Subcutaneous abdominal adipose tissue (tissue), 5 donors: Measurements from ENCODE around the gene MT1E.

Source experiments
- H3K27ac ChIP-seq: one replicate; pipeline ENCODE4 v1.7.0; 2013; ENCODE audit warnings: low read depth, mild to moderate bottlenecking, inconsistent platforms, low read length, moderate library complexity
- H3K27me3 ChIP-seq, 5 donors: one replicate each; pipeline ENCODE4 v1.7.0; 2013; ENCODE audit warnings: low read length in 5 of 5, inconsistent platforms in 1 of 5; ENCODE audit not compliant: control insufficient read depth in 5 of 5, insufficient read depth in 4 of 5
- H3K36me3 ChIP-seq, 5 donors: one replicate each; pipeline ENCODE4 v1.7.0; 2013; ENCODE audit warnings: low read length in 5 of 5; ENCODE audit not compliant: control insufficient read depth in 5 of 5, insufficient read depth in 5 of 5
- H3K4me1 ChIP-seq, 5 donors: one replicate each; pipeline ENCODE4 v1.7.0; 2013; ENCODE audit warnings: low read length in 5 of 5, mild to moderate bottlenecking in 3 of 5, moderate library complexity in 1 of 5; ENCODE audit not compliant: control insufficient read depth in 5 of 5, insufficient read depth in 5 of 5
- H3K4me3 ChIP-seq, 5 donors: one replicate each; pipeline ENCODE4 v1.7.0; 2013; ENCODE audit warnings: low read length in 5 of 5, low read depth in 1 of 5
- H3K9ac ChIP-seq, 5 donors: one replicate each; pipeline ENCODE4 v1.7.0; 2013; ENCODE audit warnings: low read length in 5 of 5, mild to moderate bottlenecking in 4 of 5, moderate library complexity in 3 of 5
- H3K9me3 ChIP-seq, 5 donors: one replicate each; pipeline ENCODE4 v1.7.0; 2013; ENCODE audit warnings: low read length in 5 of 5; ENCODE audit not compliant: control insufficient read depth in 5 of 5
- donor health status: healthy.
- donor health status: healthy.
- donor health status: healthy.
- donor health status: healthy.
- donor health status: healthy.

Gene MT1E

DNA sequence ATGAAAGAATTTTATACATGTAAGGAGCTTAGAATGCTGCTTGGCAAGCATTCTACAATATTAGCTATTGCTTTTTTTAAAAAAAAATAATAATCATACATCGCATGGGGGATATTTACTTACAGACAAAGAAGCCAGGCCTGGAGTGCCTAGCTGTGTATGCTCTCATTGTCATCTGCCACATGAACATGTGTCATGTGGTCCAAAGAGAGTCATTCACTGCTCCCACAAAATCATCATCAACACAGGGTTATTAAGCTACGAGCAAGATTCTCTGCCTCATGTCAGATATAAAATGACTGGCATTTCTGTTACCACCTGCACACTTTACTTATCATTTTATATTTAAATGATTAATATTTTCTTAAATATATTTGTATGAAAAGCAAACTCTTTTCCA lies 1.9 kb upstream of the MT1E start:
- Histone ChIP-seq H3K27me3 (no peaks in the 10 kb centered on the region), H3K9ac (no peak overlapping the region), H3K4me1 (peaks cover 5 to 42% (median 38%) of the 10 kb centered on the region in 5 donors), H3K9me3 (no peaks in the 10 kb centered on the region), H3K27ac (no peak overlapping the region), H3K36me3 (no peaks in the 10 kb centered on the region), H3K4me3 (no peak overlapping the region)

DNA sequence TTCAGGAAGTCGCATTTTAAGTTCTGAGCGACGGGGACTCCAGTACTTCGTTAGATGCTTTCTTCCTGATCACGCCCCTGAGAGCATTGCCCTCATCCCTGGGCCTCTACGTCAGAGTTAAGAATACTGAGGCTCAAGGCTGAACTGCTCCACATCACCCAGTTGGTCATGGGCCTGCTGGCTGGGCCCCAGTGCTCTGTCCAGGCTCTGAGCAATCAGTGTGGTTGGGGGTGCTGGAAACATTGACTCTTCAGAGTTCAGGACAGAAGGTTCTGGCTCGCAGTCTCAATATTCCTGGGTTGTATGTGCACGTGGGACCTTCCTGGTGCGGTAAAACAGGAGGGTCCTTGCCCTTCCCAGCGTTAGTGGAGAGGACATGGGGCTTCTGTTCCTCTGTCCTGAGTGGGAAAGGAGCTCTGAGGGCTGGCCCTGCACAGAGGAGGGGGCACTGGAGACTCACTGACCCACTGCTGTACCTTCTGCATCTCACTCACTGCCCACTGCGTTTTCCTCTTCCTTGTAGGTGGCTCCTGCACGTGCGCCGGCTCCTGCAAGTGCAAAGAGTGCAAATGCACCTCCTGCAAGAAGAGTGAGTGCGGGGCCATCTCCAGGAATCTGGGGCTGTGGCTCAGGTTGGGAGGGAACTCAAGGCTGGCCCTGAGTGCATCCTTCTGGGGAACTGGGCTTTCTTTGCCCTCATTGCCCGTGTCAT lies 518 bp downstream of the MT1E start:
- Histone ChIP-seq H3K9me3 (no peaks in the 10 kb centered on the region), H3K27ac (peak overlapping the region; percentile 91), H3K9ac (peak overlapping the region; percentile 69 to 94 (median 85)), H3K36me3 (no peaks in the 10 kb centered on the region), H3K4me3 (peak overlapping the region; percentile 75 to 89 (median 87)), H3K4me1 (peaks cover 5 to 42% (median 34%) of the 10 kb centered on the region in 5 donors), H3K27me3 (no peaks in the 10 kb centered on the region)

DNA sequence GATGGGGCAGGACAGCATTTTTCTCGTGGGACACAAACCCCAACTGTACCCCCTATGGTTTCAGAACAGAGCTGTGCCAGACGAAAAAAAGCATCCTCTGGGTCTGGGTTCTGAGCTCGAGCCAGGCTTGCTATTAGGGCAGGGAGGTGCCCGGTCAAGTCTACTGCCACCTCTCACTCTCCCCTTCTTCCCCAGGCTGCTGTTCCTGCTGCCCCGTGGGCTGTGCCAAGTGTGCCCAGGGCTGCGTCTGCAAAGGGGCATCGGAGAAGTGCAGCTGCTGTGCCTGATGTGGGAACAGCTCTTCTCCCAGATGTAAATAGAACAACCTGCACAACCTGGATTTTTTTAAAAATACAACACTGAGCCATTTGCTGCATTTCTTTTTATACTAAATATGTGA lies 1.1 kb downstream of the MT1E start:
- no peaks in the 10 kb centered on the region for H3K27me3 ChIP-seq
- peaks cover 5 to 42% (median 30%) of the 10 kb centered on the region in 5 donors for H3K4me1 ChIP-seq
- H3K36me3 ChIP-seq, result no peaks in the 10 kb centered on the region
- no peaks in the 10 kb centered on the region for H3K9me3 ChIP-seq
- H3K4me3 ChIP-seq, result peak overlapping the region; percentile 75 to 89 (median 87)
- H3K27ac ChIP-seq, result peak overlapping the region; percentile 91
- H3K9ac ChIP-seq, result peak overlapping the region in 4 of 5 donors; percentile 38 to 92 (median 52)

DNA sequence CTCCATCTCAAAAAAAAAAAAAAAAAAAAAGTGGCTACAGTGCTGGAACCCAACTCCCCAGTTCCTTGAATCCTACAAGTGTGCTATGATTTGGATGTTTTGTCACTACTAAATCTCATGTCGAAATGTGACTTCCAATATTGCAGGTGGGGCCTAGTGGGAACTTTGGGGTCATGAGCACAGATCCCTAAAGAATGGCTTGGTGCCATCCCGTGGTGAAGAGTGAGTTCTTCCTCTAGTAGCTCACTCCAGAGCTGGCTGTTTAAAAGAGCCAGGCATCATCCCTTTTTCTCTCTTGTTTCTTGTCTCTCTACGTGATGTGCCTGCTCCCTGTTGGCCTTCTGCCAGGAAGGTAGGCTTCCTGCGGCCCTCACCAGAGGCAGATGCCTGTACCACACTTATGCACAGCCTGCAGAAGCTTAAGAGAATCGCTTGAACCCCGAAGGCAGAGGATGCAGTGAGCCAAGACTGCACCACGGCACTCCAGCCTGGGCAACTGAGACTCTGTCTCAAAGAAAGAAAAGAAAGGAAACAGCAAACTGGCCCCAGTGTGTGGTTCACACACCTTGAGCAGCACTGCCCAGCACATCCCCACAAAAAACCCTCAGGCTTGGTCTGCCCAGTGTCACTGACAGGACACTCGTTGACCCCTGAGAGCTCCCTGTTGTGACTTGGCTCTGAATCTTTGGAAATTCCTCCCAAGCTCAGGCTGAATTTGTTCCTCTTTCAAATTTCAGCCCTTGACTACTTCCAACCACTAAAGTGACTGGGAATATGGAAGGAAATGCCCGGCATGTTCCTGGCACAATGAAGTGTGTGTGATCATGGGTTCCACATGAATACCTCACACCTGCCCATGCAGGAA lies 3.1 kb downstream of the MT1E start:
- no peaks in the 10 kb centered on the region for H3K27me3 ChIP-seq
- no peak overlapping the region for H3K4me3 ChIP-seq
- H3K4me1 ChIP-seq, result peaks cover 7 to 55% (median 45%) of the 10 kb centered on the region in 5 donors
- H3K27ac ChIP-seq, result no peak overlapping the region
- no peak overlapping the region for H3K9ac ChIP-seq
- H3K36me3 ChIP-seq, result no peaks in the 10 kb centered on the region
- H3K9me3 ChIP-seq, result no peaks in the 10 kb centered on the region

DNA sequence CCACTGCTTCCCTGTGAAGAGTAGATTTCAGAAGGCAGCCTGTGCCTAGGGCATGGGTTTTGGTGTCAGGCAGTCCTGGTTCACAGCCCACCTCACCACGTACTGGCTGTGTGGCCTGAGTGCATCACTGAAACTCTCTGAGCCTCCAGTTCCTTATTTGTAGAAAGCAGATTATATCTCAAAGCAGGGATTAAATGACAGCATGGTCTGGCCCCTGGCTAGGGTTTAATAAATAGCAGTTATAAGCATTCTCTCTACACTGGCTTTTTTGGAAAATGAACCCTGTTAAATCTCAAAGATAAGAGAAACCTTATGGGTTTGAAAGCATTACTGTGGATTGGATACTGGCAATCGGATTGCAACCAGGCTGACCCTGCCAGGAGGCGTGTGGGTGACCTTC lies 4.0 kb downstream of the MT1E start:
- Histone ChIP-seq H3K4me1 (peaks cover 7 to 55% (median 45%) of the 10 kb centered on the region in 5 donors), H3K27me3 (peaks cover 0 to 3% (median 0%) of the 10 kb centered on the region in 5 donors), H3K27ac (no peak overlapping the region), H3K9me3 (no peaks in the 10 kb centered on the region), H3K4me3 (no peak overlapping the region), H3K9ac (no peak overlapping the region), H3K36me3 (no peaks in the 10 kb centered on the region)

DNA sequence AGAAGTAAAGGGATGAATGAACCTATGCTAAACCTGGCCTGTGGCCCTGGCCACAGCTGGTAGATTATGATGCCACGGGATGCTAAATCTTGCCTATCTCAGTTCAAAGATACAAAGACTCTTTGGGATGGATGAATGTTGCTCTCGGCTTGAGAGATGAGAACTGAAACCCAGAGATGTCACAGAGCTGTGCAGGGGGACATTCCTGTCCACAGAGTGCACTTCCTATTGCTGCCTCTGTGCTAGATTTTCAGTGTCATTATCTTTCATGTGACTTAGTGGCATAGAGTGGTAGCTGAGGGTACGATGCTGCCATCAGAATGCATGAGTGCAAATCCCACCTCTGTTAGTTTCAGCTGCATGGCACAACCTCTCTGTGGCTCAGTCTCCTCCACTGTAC lies 4.6 kb downstream of the MT1E start:
- Histone ChIP-seq H3K4me3 (no peak overlapping the region), H3K27ac (no peak overlapping the region), H3K9me3 (no peaks in the 10 kb centered on the region), H3K9ac (no peak overlapping the region), H3K36me3 (no peaks in the 10 kb centered on the region), H3K27me3 (peaks cover 0 to 9% (median 0%) of the 10 kb centered on the region in 5 donors), H3K4me1 (peaks cover 7 to 54% (median 40%) of the 10 kb centered on the region in 5 donors)

DNA sequence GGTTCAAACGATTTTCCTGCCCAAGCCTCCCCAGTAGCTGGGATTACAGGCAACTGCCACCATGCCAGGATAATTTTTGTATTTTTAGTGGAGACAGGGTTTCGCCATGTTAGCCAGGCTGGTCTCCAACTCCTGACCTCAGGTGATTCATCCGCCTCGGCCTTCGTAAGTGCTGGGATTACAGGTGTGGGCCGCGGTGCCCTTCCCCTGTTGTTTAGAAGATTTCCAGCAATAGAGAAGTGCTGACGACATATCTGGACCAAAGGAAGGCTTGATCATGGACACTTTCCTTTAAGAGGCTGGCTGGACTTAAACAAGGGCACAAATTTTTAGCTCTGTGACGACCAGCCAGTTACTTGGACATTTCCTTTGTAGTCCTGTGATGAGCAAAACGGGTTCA lies 5.6 kb downstream of the MT1E start:
- Histone ChIP-seq H3K27ac (peak overlapping the region; percentile 67), H3K4me3 (peak overlapping the region in 3 of 5 donors; percentile 62 to 85 (median 79)), H3K9me3 (no peaks in the 10 kb centered on the region), H3K27me3 (peaks cover 0 to 10% (median 2%) of the 10 kb centered on the region in 5 donors), H3K9ac (peak overlapping the region in 1 of 5 donors; percentile 58), H3K4me1 (peaks cover 4 to 49% (median 30%) of the 10 kb centered on the region in 5 donors), H3K36me3 (no peaks in the 10 kb centered on the region)

DNA sequence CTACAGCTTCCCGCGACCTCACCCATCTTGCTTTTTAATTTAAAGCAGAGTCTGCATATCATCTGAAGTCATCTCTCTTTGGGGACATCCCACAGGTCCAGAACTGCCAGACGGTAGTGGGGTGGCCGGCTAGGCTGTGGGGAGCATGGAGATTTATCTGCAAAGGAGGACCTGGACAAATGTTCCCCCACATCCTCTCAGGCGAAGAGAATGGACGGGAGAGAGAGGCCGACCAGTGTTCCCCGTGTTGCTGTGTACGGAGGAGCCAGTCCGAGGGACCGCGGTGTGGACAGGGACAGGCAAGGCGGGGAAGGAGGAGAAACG lies 6.2 kb downstream of the MT1E start:
- H3K4me1 ChIP-seq, result peaks cover 4 to 43% (median 24%) of the 10 kb centered on the region in 5 donors
- peak overlapping the region; percentile 67 for H3K27ac ChIP-seq
- no peaks in the 10 kb centered on the region for H3K9me3 ChIP-seq
- H3K9ac ChIP-seq, result peak overlapping the region; percentile 44 to 77 (median 67)
- H3K36me3 ChIP-seq, result no peaks in the 10 kb centered on the region
- H3K4me3 ChIP-seq, result peak overlapping the region; percentile 62 to 85 (median 77)
- H3K27me3 ChIP-seq, result peaks cover 0 to 10% (median 2%) of the 10 kb centered on the region in 5 donors

DNA sequence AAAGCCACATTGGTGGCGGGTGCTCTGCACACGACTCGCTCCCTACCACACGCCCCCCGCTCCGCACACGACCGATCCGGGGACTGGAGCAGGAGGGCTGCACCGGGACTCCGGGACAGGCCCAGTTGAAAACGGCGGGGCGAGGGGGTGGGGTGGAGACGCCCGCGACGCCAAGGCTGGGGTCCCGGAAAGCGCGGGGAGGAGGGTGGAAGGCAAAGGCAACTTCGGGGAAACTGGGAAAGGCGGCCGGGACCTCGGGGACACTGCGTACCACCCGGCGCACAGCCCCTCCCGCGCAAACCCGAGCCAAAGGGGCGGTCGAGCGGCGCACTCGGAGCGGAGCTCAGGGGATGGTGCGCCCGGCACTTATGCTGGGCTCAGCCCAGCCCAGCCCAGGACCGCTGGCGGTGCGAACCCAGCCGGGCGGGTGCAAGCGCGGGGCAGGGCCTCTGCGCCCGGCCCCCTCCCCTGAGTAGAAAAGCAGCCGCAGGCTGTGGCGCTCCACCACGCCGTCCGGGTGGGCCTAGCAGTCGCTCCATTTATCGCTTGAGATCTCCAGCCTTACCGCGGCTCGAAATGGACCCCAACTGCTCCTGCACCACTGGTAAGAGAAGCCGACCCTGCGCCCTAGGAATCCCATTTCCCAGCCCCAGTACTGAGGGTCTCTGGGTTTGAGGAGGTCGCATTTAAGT lies 6.7 kb downstream of the MT1E start, which contains the start of gene MT1M:
Gene MT1M, plus strand, starts transcription at position 504 of the 692 bp plus-strand sequence. Its CDS starts 73 bp downstream, at position 577.
- Histone ChIP-seq H3K9ac (peak within 1 kb of the TSS; percentile 44 to 78 (median 77)), H3K4me3 (peak within 1 kb of the TSS; percentile 62 to 85 (median 79)), H3K9me3 (no peaks in the 10 kb centered on the region), H3K4me1 (peaks cover 3 to 38% (median 20%) of the 10 kb centered on the region in 5 donors), H3K27ac (peak within 1 kb of the TSS; percentile 67), H3K27me3 (peaks cover 0 to 10% (median 2%) of the 10 kb centered on the region in 5 donors), H3K36me3 (no peaks in the 10 kb centered on the region)
